GM18499 (cell line): ENCODE data around the gene SLC37A3.

Experiments used
- ATAC-seq: cut with Tn5 transposase; IDR thresholded peaks from one replicate; pipeline ENCODE4 v1.9.1; 2021; ENCODE audit warnings: moderate number of reproducible peaks; ENCODE audit not compliant: insufficient read depth, unreplicated experiment

SLC37A3 gene

DNA sequence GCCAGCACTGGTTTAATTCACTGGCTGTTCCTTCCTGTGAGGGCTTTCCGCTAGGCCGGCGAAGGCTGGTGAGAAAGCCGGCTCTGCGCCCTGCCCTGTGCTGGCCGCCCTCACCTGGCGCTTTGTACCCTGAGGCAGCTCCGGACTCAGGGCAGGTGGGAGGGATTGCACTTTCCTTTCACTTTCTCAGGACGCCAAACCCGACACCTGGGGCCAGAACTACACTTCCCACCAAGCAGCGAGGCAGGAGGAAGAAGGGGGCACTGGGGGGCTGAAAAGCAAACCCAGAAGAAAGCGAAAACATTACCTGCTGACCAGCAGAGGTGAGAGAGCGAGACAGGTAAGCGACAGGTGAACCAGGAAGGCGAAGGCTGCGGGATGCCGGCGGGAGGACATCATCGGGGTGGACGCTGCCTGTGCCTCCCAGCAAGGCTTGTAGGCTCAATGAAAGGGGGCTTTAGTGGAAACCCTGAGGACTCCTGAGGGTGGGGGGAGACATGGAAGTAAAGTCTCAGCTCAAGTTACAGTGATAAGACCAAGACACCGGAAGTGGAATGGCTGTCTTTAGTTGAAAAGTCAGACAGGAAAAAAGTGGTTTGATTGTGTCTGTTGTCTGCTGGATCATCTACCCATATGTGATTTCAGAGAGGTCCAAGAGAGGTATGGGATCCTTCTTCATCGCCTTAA is 5.7 kb upstream of the SLC37A3 start, which contains the start of gene RAB19:
RAB19 (plus strand) TSS at position 181 of the 687 bp plus-strand sequence. CDS start 3,589 bp downstream, outside the sequence.
- no peak for ATAC-seq

DNA sequence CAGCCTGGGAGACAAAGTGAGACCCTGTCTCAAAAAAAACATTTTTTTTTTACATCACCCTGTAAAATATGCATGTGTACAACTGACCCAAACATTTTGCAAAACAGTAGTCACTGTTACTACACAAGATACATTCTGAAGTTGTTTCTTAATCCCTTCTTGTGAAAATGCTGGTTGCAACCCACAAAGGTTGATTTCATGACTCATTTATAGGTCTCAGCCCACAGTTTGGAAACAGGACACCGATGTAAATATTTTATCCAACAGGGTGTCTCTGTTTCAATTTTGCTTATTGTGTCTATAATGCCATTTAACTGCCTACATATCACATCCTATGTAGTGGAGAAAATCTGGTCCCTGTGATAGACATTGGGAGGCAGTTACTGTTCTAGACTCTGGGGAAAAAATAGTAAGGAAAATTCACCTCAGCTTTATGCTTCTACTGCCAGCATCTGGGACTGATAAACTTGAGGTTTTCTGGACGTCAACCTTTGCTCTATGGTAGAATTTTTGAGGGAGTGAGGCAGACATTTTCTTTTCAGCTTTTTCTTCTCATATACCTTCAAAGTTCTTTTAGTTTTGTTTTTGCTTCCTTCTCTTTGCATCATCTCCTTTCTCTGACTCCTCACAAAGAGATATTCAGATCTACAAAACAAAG is 4.0 kb upstream of the SLC37A3 start:
- no peak for ATAC-seq

DNA sequence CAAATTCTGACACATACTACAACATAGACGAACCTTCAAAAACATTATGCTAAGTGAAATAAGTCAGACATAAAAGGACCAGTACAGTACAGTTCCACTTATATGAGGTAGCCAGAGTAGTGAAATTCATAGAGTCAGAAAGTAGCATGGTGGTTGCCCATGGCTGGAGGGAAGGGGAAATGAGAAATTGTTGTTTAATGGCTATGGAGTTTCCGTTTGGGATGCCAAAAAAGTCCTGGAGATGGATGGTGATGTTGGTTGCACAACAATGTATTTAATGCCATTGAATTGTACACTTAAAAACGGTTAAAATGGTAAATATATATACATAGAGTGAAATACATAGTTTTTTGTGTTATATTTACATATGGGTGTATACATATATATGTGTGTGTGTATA is 2.1 kb upstream of the SLC37A3 start:
- ATAC-seq = no peak

DNA sequence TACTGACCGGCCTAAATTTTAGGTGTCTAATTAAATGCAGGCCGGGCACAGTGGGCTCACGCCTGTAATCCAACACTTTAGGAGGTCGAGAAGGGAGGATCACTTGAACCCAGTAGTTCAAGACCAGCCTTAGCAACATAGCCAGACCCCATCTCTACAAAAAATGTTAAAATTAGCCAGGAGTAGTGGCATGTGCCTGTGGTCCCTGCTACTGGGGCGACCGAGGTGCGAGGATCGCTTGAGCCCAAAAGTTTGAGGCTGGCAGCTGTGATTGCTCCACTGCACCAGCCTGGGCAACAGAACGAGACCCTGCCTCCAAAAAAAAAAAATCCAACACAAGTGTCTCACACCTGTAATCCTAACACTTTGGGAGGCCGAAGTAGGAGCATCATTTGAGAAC is 491 bp upstream of the SLC37A3 start:
- no peak for ATAC-seq

DNA sequence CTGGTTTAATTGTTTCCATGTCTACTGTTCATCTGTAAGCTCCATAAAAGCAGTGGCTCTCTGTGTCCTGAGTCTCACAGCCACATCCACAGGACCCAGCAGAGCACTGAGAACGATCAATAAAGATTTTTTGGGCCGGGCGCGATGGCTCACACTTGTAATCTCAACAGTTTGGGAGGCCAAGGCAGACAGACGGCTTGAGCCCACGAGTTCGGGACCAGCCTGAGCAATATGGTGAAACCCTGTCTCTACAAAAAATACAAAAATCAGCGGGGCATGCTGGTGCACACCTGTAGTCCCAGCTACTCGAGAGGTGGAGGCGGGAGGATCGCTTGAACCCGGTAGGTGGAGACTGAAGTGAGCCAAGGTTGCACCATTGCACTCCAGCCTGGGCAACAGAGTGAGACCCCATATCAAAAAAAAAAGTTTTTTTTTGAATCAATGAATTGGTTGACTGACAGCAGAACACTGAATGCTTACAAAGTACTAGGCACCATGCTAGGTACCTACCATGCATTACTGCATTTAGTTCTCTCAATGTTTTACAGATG is 4.5 kb downstream of the SLC37A3 start:
- ATAC-seq = no peak

DNA sequence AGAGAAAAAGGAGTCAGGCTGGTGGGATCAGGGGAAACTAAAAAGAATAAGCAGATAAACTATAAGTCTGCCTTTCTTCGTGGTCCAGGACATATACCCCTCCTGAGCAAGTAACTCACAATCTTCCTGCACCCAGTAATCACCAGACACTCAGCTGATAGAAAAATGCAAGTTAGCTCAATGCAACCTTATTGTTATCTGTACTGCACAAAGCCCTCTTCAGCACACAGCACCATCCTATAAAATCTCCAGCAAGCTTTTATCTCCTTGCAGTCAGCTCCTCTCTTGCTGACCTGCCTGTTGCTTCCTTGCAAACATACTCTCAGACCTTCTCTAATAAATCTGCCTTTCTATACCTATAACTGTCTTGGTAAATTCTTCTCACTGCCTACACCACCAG is 6.7 kb downstream of the SLC37A3 start:
- no peak for ATAC-seq

DNA sequence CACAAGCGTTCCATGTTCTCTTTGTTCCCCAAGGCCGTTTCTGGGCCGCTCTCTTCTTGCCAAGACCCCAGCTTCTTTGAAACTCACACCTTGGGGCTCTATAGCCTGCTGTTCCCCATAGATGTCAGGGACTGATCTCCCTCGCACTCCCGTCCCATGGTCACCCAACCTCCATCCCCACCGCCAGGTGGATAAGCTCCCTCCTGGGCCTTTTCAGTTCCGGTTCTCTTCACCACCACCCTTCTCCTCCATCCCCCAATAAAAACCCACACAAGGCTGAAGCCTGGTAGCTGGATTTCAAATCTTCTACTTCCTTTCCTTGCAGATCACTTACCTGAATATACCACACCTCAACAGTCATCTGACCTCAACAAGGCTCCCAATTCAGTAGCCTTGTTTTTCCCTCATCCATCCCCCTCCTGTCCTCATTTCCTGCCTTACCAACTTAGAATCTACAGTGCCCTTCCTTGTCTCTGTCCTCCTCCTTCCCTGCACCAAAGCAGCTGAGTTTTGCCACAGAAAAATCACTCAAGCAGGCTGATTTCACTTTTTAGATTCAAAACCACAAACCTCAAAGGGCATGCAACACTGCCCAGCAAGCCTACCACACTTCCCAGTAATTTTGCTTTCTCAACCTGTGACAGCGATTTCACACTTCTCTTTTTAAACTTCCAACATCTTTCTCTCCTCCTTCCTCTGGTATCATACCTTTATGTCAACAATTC is 7.7 kb downstream of the SLC37A3 start:
- ATAC-seq = no peak

DNA sequence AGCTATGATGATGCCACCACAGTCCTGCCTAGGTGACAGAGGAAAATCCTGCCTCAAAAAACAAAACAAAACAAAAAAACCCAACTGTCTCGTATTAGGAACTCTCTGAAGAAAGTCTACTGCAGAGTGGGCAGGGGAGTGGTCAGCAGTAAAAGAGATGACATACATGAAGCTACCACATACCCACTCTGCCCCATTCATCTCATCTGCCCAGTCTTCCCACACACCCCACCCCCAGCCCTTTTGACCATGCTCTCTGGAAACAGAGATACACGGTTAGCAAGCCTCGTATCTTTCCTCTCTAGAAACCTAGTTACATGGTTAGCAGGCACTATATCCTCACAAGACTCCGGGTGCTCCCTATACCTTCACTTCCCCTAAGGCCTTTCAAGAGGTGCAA is 8.3 kb downstream of the SLC37A3 start:
- no peak for ATAC-seq

DNA sequence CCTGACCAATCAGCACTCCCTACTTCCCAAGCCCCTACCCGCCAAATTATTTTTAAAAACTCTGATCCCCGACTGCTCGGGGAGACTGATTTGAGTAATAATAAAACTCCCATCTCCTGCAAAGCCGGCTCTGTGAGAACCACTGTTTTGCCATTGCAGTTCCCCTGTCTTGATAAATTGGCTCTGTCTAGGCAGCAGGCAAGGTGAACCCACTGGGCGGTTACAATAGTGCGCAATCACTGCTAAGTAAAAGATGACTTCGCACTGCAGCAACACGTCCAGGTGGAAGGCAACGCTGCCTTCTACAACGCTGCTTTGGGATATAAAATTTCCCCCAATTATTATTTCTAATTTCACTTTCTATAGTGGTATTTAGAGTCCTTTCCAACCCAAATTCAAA is 8.9 kb downstream of the SLC37A3 start:
- ATAC-seq = no peak

DNA sequence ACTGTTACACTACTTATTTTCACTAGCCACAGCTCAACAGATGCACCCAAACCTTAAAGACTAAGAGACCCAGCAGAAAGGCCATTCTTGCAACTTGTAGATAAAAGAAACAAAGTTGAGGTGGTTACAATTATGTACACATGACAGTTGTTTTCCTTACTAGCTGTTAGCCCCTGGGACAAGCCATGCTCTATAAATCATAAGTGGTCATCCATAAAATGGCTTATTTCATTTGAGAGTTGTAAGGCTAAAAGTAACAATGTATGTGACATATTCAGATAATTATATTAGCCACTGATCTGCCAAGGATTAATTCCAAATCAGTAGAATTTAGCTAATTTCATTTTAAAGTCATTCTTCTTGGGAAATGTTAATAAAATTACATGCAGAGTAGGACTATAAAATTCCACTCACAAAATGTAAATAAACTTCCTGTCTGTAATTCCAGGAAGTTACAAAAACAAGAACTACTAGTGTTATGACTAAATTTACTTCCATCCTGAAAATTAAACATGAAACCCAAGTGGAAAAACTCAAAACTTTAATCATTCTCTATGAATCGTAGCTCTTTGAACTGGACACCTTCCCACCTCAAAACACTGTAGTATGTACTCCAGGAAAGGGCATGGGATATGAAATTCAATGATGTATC is 13.3 kb downstream of the SLC37A3 start:
- no peak for ATAC-seq

DNA sequence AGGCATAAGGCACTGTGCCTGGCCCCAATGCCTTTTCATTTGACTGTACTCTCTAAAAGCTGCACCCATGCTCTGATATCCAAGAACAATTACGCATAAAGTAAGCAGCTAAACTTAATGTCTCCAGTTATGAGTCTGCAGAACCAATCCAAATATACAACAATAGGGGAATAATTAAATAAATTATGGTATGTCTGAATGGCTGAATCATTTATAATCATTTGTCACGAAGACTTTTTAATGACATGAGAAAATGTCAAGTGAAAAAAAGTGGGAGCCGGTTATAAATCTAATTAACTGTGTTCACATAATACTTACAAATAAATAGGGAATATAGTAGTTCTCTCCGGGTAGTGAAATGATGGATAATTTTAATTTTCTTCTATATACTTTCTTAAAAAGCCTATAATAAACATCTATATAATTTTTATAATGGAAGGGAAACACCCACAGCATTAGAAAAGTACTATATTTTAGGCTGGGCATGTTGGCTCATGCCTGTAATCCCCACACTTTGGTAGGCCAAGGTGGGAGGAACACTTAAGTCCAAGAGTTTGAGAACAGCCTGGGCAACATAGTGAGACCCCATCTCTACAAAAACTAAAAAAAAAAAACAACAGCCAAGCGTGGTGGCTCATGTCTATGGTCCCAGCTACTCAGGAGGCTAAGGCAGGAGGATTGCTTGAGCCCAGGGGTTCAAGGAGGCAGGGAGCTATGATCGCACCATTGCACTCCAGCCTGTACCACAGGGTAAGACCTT is 14.2 kb downstream of the SLC37A3 start:
- ATAC-seq = no peak

DNA sequence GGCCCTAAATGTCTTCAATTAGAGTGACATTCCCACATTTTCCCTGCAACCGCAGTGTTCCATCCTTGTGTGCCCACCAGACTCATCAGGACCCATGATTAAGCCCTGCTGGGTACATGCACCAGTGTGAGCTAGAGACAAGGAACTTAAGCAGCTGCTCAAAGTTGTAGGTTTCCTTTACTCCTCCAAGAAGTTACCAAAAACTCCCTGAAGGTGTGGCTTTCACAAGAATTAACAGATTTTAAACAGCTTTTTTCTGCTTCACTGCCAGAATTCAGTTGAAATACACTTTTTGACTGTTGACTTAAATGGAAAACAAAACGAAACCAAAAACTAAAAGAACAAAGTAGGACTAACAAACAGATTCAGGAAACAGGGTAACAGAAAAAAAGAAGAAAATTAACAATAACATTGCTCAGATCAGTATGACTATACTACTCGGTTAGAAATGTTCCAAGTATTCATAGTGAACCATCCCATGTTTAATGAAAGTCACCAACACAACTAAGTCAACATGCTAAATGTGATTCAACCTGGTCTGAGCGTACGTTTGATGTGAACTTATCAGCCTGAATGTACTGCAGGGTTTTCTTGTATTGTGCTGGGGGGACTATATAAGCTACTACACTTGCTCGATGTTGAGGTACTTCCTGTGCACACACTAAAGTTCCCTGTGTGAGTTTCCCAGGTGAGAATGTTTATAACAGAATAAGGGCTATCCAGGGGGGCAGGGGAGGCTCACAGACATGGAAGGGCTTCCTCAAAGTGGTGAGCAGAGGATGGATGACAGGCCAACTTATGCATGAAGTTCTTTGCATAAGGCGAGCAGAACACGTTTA is 22.2 kb downstream of the SLC37A3 start:
- no peak for ATAC-seq

DNA sequence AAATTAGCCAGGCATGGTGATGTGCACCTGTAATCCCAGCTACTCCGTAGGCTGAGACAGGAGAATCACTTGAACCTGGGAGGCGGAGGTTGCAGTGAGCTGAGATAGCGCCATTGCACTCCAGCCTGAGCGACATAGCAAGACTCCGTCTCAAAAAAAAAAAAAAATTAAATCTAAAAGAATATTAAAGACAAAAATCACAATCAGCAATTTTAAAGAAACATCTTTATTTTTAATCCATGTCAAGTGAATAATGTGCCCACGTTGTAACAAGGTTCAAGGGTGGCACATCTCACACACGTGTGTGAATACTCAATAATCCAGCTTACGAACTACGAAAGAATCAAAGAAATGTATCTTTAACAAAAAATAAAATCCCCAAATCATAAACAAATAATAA is 23.0 kb downstream of the SLC37A3 start:
- ATAC-seq = no peak

DNA sequence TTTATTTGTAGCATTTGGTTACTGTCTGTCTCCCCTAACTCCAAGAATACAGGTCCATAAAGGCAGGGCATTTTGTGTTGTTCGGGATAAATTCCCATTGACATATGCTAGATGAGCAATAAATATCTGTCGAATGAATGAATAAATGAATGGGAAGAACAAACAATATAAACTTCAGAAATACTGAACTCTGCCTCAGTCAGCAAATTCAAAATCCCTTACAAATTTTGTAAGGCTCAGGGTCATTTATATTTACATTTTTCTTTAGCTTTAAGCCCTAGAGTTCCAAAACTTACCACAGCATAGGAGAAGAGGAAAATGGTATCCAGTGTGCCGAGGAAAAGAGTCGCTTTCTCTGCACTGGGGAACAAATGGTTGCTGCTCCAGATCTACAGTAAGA is 29.0 kb downstream of the SLC37A3 start:
- ATAC-seq = no peak

DNA sequence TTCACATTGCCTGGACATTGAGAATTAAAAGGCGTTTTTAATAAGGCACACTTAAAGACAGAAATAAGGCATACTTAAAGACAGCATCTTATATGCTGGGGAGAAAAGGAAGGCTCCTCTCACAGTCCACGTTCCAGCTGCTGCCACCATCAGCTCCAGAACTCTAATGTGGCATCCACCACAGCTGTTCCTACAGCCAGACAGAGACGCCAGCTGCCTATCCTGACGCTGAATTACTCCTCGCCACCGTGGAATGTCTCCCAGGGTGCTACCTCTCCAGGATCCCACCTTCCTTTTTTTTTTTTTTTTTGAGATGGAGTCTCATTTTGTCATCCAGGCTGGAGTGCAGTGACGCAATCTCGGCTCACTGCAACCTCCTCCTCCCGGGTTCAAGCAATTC is 30.8 kb downstream of the SLC37A3 start:
- no peak for ATAC-seq

DNA sequence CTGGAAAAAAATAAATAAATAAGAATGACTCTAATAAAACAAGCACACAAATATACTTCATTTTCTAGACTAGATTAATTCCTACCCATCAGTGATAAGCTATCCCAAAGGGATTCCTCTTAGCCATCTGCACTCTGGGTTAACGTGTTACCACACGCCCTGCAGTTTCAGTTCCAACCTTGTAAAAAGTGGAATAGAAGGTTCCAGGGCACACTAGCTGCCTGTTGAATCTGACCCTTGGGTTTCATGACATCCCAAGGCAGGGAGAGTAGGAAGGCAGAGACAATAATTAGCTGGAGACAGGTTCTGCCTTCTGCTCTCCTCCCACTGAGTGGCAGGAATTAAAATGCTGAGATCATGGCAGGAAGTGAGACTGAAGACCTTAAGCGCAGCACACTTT is 33.5 kb downstream of the SLC37A3 start:
- ATAC-seq = no peak

DNA sequence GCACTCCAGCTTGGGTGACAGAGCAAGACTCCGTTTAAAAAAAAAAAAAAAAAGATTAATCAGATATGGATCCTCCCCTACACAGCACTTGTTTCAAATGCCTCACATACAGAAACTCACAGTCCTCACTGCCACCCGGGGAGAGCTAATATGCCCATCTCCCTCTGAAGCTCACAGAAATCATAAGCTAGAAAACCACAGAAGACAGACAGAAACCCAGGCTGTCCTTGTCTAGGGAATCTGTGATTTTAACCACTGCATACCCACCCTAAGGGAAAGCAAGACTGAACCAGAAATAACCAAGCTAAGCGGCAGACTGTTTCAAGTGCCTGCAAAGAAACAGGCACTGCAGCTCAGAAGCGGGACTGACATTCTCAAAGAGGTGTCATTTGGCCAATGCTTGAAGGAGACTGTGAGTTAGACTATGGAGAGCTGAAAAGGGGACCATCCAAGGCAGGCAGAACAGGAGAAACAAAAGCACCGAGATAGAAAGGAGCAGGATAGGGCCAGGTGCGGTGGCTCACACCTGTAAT is 37.6 kb downstream of the SLC37A3 start:
- ATAC-seq = no peak

DNA sequence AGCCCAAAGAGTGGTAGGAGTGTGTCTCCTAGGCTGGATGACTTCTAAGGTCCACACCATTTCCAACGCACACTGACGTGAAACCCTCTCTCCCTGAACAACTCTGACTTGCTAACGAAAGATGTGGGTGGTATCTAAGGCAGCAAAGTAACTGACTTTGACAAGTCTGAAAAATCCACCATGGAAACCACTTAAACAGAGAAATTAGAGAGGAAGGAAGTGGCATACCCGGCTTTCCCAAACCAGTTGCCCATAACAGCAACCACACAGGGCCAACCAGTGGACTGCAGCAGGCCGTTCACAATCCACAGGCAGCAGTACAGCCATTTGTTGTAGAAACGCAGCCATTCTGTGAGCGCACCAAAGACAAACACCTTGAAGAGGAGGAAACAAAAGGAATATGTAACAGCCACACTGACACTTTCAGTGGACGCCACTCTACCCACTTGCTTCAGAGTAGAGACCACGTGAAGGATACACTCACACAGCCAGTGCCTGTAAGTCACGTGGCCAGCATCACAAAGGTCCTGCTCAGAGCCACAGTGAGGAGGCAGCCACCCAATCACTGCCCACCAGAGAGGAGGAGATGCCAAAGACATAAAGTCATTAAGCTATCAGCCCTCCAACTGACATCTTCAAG is 39.8 kb downstream of the SLC37A3 start:
- no peak for ATAC-seq
